ENCODE measurements around the gene PCDHGA9. TPM values are rescaled to one million over a fixed set of nuclear protein-coding genes. Genes with fewer than 3 reads are reported as not detected.
"Not testable (repeated sequence)": the region's sequence is repeated elsewhere in the genome, so short reads cannot be mapped to it uniquely, and the experiment has no call there.

Gene PCDHGA9
- total RNA-seq, 2 experiments from 2014 or later, result not detected

GRCh38 chr5:141389153-141390042 lies 13.2 kb upstream of the PCDHGA9 start:
- no peak overlapping the region for H3K27ac Mint-ChIP-seq
- H3K36me3 Mint-ChIP-seq (ENCODE audit: low read depth), result peaks cover 2% of the 10 kb centered on the region
- POLR2A ChIA-PET, result no interaction called here
- no peaks in the 10 kb centered on the region for H3K4me1 Mint-ChIP-seq
- peaks cover 49% of the 10 kb centered on the region for H3K27me3 Mint-ChIP-seq
- no peak overlapping the region for H3K4me3 Mint-ChIP-seq
- DNase-seq, result no peak
- peaks cover 26% of the 10 kb centered on the region for H3K9me3 Mint-ChIP-seq
- CTCF ChIA-PET, result interaction anchor here (1.2 to 1.7 kb wide), 3 partner anchors 19 to 175 kb away, joined by 3 to 5 read pairs (median 3); partner anchors contain the start of genes PCDHGB2 and PCDHGB3

GRCh38 chr5:141392429-141393198 lies 10.0 kb upstream of the PCDHGA9 start, which contains the start of gene PCDHGA8:
PCDHGA8 (plus strand) TSS chr5:141392633; CDS start chr5:141392814, 181 bp downstream.
- peaks cover 2% of the 10 kb centered on the region for H3K36me3 Mint-ChIP-seq (ENCODE audit: low read depth)
- peaks cover 46% of the 10 kb centered on the region for H3K27me3 Mint-ChIP-seq
- no peaks in the 10 kb centered on the region for H3K4me1 Mint-ChIP-seq
- no peak for DNase-seq
- H3K27ac Mint-ChIP-seq, result no peak within 1 kb of the TSS
- POLR2A ChIA-PET, result no interaction called here
- no peak within 1 kb of the TSS for H3K4me3 Mint-ChIP-seq
- peaks cover 32% of the 10 kb centered on the region for H3K9me3 Mint-ChIP-seq
- CTCF ChIA-PET, result interaction anchor here (0.9 to 1.2 kb wide), 2 partner anchors 12 to 54 kb away, joined by 3 read pairs; partner anchors contain the start of gene PCDHGA2

- POLR2A ChIA-PET, result no interaction called here
- H3K27ac Mint-ChIP-seq, result no peak overlapping the region
- H3K27me3 Mint-ChIP-seq, result peaks cover 44% of the 10 kb centered on the region
- peaks cover 31% of the 10 kb centered on the region for H3K9me3 Mint-ChIP-seq
- CTCF ChIA-PET, result interaction anchor here (0.9 kb wide), 1 partner anchor 13 kb away, joined by 3 read pairs; no protein-coding TSS in a partner anchor
- peaks cover 2% of the 10 kb centered on the region for H3K36me3 Mint-ChIP-seq (ENCODE audit: low read depth)
- H3K4me1 Mint-ChIP-seq, result no peaks in the 10 kb centered on the region
- no peak overlapping the region for H3K4me3 Mint-ChIP-seq
- no peak for DNase-seq
These were observed 9.3 kb upstream of the PCDHGA9 start for GRCh38 chr5:141393267-141393666.

GRCh38 chr5:141394401-141395187 lies 8.0 kb upstream of the PCDHGA9 start:
- peaks cover 47% of the 10 kb centered on the region for H3K27me3 Mint-ChIP-seq
- H3K36me3 Mint-ChIP-seq (ENCODE audit: low read depth); H3K4me3 Mint-ChIP-seq; H3K4me1 Mint-ChIP-seq; DNase-seq; H3K27ac Mint-ChIP-seq; POLR2A ChIA-PET: not testable (repeated sequence)
- H3K9me3 Mint-ChIP-seq, result peaks cover 32% of the 10 kb centered on the region
- CTCF ChIA-PET, result interaction anchor here (0.8 kb wide), 2 partner anchors 30 to 161 kb away, joined by 3 read pairs; no protein-coding TSS in a partner anchor

- POLR2A ChIA-PET, result interaction anchor here (0.7 kb wide), 1 partner anchor 15 kb away, joined by 3 read pairs; the partner anchor contains the start of gene PCDHGA10
- not testable (repeated sequence) for H3K36me3 Mint-ChIP-seq (ENCODE audit: low read depth); H3K4me1 Mint-ChIP-seq
- peaks cover 24% of the 10 kb centered on the region for H3K9me3 Mint-ChIP-seq
- peak within 1 kb of the TSS; percentile 33 for H3K27ac Mint-ChIP-seq
- H3K4me3 Mint-ChIP-seq, result peak within 1 kb of the TSS; percentile 25
- CTCF ChIA-PET, result interaction anchor here (1.2 to 3.0 kb wide), 9 partner anchors 10 to 556 kb away, joined by 3 to 11 read pairs (median 5); partner anchors contain the start of genes PCDHGA10, PCDHGA11, PCDHGA6 and PCDHGB6
- H3K27me3 Mint-ChIP-seq, result peaks cover 48% of the 10 kb centered on the region
- DNase-seq, result peak; percentile 34
These were observed 4.6 kb upstream of the PCDHGA9 start, which contains the start of gene PCDHGB5 for GRCh38 chr5:141397756-141398551. PCDHGB5 (plus strand) TSS chr5:141397947; CDS start chr5:141398128, 181 bp downstream.

GRCh38 chr5:141398608-141399007 lies 4.0 kb upstream of the PCDHGA9 start:
- CTCF ChIA-PET, result interaction anchor here (1.2 to 3.0 kb wide), 3 partner anchors 18 to 557 kb away, joined by 3 to 11 read pairs (median 3); no protein-coding TSS in a partner anchor
- peak overlapping the region; percentile 25 for H3K4me3 Mint-ChIP-seq

GRCh38 chr5:141399555-141400258 lies 2.9 kb upstream of the PCDHGA9 start:
- Mint-ChIP-seq H3K36me3 (ENCODE audit: low read depth) (peaks cover 7% of the 10 kb centered on the region), H3K4me3 (no peak overlapping the region), H3K4me1 (no peaks in the 10 kb centered on the region), H3K27ac (no peak overlapping the region), H3K9me3 (peaks cover 27% of the 10 kb centered on the region), H3K27me3 (peaks cover 50% of the 10 kb centered on the region)
- POLR2A ChIA-PET, result no interaction called here
- no peak for DNase-seq
- CTCF ChIA-PET, result interaction anchor here (0.7 kb wide), 1 partner anchor 13 kb away, joined by 3 read pairs; the partner anchor contains the start of gene PCDHGA10

More at GRCh38 chr5:141398608-141399007, 4.0 kb upstream of the PCDHGA9 start:
- POLR2A ChIA-PET, result no interaction called here
- Mint-ChIP-seq H3K27me3 (peaks cover 52% of the 10 kb centered on the region), H3K36me3 (ENCODE audit: low read depth) (peaks cover 7% of the 10 kb centered on the region), H3K9me3 (peaks cover 29% of the 10 kb centered on the region), H3K27ac (peak overlapping the region; percentile 33), H3K4me1 (no peaks in the 10 kb centered on the region)
- DNase-seq, result no peak

GRCh38 chr5:141403387-141403786 lies 809 bp downstream of the PCDHGA9 start:
- ChIA-PET CTCF (interaction anchor here (0.8 to 1.6 kb wide), 4 partner anchors 10 to 120 kb away, joined by 3 to 5 read pairs (median 3); partner anchors contain the start of genes PCDHGA10 and PCDHGA11), POLR2A (no interaction called here)
- H3K36me3 Mint-ChIP-seq (ENCODE audit: low read depth), result peaks cover 7% of the 10 kb centered on the region
- peaks cover 29% of the 10 kb centered on the region for H3K9me3 Mint-ChIP-seq
- H3K4me3 Mint-ChIP-seq, result no peak overlapping the region
- peaks cover 54% of the 10 kb centered on the region for H3K27me3 Mint-ChIP-seq
- H3K27ac Mint-ChIP-seq, result no peak overlapping the region
- DNase-seq, result no peak
- H3K4me1 Mint-ChIP-seq, result peaks cover 2% of the 10 kb centered on the region

GRCh38 chr5:141407790-141408505 lies 5.4 kb downstream of the PCDHGA9 start, which contains the start of gene PCDHGB6:
PCDHGB6 (plus strand) TSS chr5:141408021; CDS start chr5:141408203, 182 bp downstream.
- peaks cover 27% of the 10 kb centered on the region for H3K9me3 Mint-ChIP-seq
- peaks cover 53% of the 10 kb centered on the region for H3K27me3 Mint-ChIP-seq
- H3K36me3 Mint-ChIP-seq (ENCODE audit: low read depth), result peaks cover 11% of the 10 kb centered on the region
- H3K4me3 Mint-ChIP-seq, result peak within 1 kb of the TSS; percentile 40
- H3K27ac Mint-ChIP-seq, H3K4me1 Mint-ChIP-seq, POLR2A ChIA-PET: not testable (repeated sequence)
- CTCF ChIA-PET, result interaction anchor here (0.6 to 3.1 kb wide), 9 partner anchors 11 to 156 kb away, joined by 3 to 11 read pairs (median 4); partner anchors contain the start of genes PCDHGA11, PCDHGA3 and PCDHGB5
- peak; percentile 24 for DNase-seq

GRCh38 chr5:141409598-141410306 lies 7.2 kb downstream of the PCDHGA9 start:
- POLR2A ChIA-PET, result no interaction called here
- DNase-seq, result no peak
- peaks cover 26% of the 10 kb centered on the region for H3K9me3 Mint-ChIP-seq
- H3K36me3 Mint-ChIP-seq (ENCODE audit: low read depth), result peaks cover 14% of the 10 kb centered on the region
- CTCF ChIA-PET, result no interaction called here
- no peak overlapping the region for H3K4me3 Mint-ChIP-seq
- peaks cover 58% of the 10 kb centered on the region for H3K27me3 Mint-ChIP-seq
- H3K4me1 Mint-ChIP-seq, result peaks cover 13% of the 10 kb centered on the region
- no peak overlapping the region for H3K27ac Mint-ChIP-seq

All from activated CD4-positive, alpha-beta T cell treated with anti-CD3 and anti-CD28 coated beads, Interleukin-2, amount 10 ng/mL, durations not matched to agents 7 days and 5 days (primary cell).